ENCODE results near the gene HTT. TPM values are rescaled to one million over a fixed set of nuclear protein-coding genes. Genes with fewer than 3 reads are reported as not detected.
A peak's percentile ranks its signal among the peaks of the same experiment; 100 is the strongest.

The HTT gene
- total RNA-seq, 2 donors from 2014 or later = 104 to 109 TPM

DNA sequence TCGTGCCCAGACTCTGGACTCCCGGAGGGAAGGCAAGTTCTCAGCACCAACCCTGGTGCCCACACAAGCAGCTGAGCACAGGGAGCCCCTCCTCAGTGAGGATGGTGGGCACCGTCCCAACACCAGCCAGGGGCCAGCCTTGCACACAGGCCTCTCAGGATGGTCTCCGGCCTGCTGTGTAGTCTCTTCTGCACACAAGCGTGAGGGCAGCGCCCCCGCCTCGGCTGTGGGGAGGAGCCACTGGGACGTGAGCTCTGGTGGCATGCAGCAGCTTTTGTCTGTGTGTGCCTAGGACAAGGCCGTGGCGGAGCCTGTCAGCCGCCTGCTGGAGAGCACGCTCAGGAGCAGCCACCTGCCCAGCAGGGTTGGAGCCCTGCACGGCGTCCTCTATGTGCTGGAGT lies 158.4 kb downstream of the HTT start:
- 91 to 92% methylated on average over 13 to 15 of the region's 15 CpGs for WGBS, 2 experiments (ENCODE audit: insufficient coverage in 1 of 2, insufficient read length in 1 of 2)
- no peaks in the 10 kb centered on the region for H3K9me3 Mint-ChIP-seq
- Histone ChIP-seq H3K36me3 (ENCODE audit: control insufficient read depth, insufficient read depth, low read length) (peaks cover 73% of the 10 kb centered on the region), H3K9me3 (ENCODE audit: control insufficient read depth, low read length) (no peaks in the 10 kb centered on the region), H3K4me1 (ENCODE audit: control insufficient read depth, insufficient read depth, low read length) (no peaks in the 10 kb centered on the region), H3K4me3 (ENCODE audit: low read length) (no peak overlapping the region), H3K27me3 (ENCODE audit: control insufficient read depth, insufficient read depth, low read length, poor library complexity, severe bottlenecking) (no peaks in the 10 kb centered on the region), H3K27ac (ENCODE audit: low read depth, low read length) (no peak overlapping the region), H3K9ac (ENCODE audit: extremely low read depth, low read length, poor library complexity, severe bottlenecking) (no peak overlapping the region)
- no peak for DNase-seq
- no peak overlapping the region for H3K4me3 Mint-ChIP-seq
- TF ChIP-seq, protein P1, sequence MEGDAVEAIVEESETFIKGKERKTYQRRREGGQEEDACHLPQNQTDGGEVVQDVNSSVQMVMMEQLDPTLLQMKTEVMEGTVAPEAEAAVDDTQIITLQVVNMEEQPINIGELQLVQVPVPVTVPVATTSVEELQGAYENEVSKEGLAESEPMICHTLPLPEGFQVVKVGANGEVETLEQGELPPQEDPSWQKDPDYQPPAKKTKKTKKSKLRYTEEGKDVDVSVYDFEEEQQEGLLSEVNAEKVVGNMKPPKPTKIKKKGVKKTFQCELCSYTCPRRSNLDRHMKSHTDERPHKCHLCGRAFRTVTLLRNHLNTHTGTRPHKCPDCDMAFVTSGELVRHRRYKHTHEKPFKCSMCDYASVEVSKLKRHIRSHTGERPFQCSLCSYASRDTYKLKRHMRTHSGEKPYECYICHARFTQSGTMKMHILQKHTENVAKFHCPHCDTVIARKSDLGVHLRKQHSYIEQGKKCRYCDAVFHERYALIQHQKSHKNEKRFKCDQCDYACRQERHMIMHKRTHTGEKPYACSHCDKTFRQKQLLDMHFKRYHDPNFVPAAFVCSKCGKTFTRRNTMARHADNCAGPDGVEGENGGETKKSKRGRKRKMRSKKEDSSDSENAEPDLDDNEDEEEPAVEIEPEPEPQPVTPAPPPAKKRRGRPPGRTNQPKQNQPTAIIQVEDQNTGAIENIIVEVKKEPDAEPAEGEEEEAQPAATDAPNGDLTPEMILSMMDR (conservative IDR thresholded peaks at IDR 0.05) = no peak
- peaks cover 76% of the 10 kb centered on the region for H3K36me3 Mint-ChIP-seq (ENCODE audit: low read depth)
- H3K27me3 Mint-ChIP-seq (ENCODE audit: insufficient read depth) = no peaks in the 10 kb centered on the region
- H3K27ac Mint-ChIP-seq = no peak overlapping the region
- H3K4me1 Mint-ChIP-seq = peaks cover 3% of the 10 kb centered on the region

DNA sequence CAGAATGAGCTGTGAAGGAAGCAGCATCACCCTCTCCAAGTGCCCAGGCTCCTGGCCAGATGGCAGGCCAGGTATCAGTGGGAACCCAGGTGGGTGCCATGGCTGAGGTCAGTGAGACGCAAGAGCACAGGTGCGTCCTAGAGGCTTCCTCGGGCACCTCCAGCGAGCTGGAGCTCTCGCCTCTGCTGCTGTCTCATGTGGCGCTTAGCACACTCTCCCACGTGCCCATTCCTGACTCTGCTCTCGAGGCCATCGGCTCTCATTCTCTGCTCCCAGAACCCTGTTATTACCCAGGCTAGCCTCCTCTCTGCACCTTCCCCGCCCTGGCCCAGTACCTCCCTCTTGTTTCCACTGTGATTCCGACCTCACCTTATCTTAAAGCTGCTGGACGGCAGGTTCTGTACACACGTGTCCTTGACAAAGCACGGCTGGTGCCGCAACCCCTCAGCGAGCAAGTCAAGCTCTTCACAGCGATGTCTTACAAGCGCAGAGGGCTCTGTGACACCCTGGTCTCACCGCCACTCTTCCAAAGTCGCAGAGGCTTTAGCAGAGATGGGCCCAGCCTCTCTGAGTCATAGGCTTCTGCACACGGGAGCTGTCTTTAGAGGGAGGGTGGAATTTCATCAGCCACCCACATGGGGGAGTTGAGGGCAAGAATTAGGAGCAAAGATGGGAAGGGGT lies 159.1 kb downstream of the HTT start:
- no peak for DNase-seq
- H3K27me3 Mint-ChIP-seq (ENCODE audit: insufficient read depth) = no peaks in the 10 kb centered on the region
- 94 to 97% methylated on average over 15 to 21 of the region's 21 CpGs for WGBS, 2 experiments (ENCODE audit: insufficient coverage in 1 of 2, insufficient read length in 1 of 2)
- H3K36me3 ChIP-seq (ENCODE audit: control insufficient read depth, insufficient read depth, low read length) = peaks cover 66% of the 10 kb centered on the region
- H3K4me1 Mint-ChIP-seq = peaks cover 3% of the 10 kb centered on the region
- H3K9me3 ChIP-seq (ENCODE audit: control insufficient read depth, low read length) = no peaks in the 10 kb centered on the region
- H3K4me3 ChIP-seq (ENCODE audit: low read length) = no peak overlapping the region
- H3K27ac Mint-ChIP-seq = peak overlapping the region; percentile 31
- no peaks in the 10 kb centered on the region for H3K4me1 ChIP-seq (ENCODE audit: control insufficient read depth, insufficient read depth, low read length)
- H3K4me3 Mint-ChIP-seq = no peak overlapping the region
- H3K9ac ChIP-seq (ENCODE audit: extremely low read depth, low read length, poor library complexity, severe bottlenecking) = no peak overlapping the region
- peaks cover 75% of the 10 kb centered on the region for H3K36me3 Mint-ChIP-seq (ENCODE audit: low read depth)
- no peak overlapping the region for H3K27ac ChIP-seq (ENCODE audit: low read depth, low read length)
- H3K9me3 Mint-ChIP-seq = no peaks in the 10 kb centered on the region
- TF ChIP-seq, protein P1 (conservative IDR thresholded peaks at IDR 0.05) = no peak
- no peaks in the 10 kb centered on the region for H3K27me3 ChIP-seq (ENCODE audit: control insufficient read depth, insufficient read depth, low read length, poor library complexity, severe bottlenecking)

DNA sequence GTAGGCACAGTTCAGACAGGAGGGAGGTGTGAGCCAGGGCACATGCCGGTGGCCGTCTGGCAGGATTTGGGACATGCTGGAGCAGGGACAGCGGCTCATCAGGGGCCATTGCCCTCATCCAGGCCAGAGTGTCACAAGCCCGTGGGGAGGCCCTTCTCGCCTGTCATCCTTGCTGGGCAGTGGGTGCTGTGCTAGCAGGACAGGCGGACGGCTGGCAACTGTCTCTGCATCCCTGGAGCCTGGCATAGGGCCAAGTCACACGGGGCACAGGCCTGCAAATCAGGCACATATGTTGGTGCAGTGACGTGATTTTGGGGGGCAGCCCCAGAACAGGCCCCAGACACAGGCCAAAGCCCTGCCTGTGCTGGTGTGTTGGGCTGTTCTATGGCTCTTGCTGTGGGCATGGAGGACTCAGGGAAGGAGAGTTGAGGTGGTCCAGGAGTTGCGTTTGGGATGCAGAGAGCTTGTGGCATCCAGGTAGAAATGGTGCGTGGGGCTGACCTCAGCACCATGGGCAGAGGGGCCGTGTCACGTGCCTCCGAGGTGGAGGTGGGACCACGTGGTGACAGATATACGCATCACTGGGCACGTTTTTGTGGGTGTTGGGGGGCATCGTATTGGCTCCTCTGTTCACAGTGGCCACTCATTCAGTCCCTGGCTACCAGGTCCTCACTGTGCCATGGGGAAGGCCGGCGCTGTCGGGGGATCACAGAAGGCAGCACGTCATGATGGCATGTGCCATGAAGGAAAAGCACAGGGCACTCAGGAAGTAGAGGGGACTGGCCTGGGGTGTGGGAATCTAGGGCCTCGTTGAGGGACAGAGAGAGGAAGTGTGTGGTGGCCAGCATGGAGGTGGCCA lies 159.9 kb downstream of the HTT start:
- Histone ChIP-seq H3K27ac (ENCODE audit: low read depth, low read length) (no peak overlapping the region), H3K4me1 (ENCODE audit: control insufficient read depth, insufficient read depth, low read length) (no peaks in the 10 kb centered on the region), H3K36me3 (ENCODE audit: control insufficient read depth, insufficient read depth, low read length) (peaks cover 57% of the 10 kb centered on the region), H3K4me3 (ENCODE audit: low read length) (no peak overlapping the region), H3K9me3 (ENCODE audit: control insufficient read depth, low read length) (no peaks in the 10 kb centered on the region), H3K9ac (ENCODE audit: extremely low read depth, low read length, poor library complexity, severe bottlenecking) (no peak overlapping the region), H3K27me3 (ENCODE audit: control insufficient read depth, insufficient read depth, low read length, poor library complexity, severe bottlenecking) (no peaks in the 10 kb centered on the region)
- H3K36me3 Mint-ChIP-seq (ENCODE audit: low read depth) = peaks cover 69% of the 10 kb centered on the region
- WGBS, 2 experiments (ENCODE audit: insufficient coverage in 1 of 2, insufficient read length in 1 of 2) = 91 to 95% methylated on average over 18 to 23 of the region's 23 CpGs
- TF ChIP-seq, protein P1 (conservative IDR thresholded peaks at IDR 0.05) = no peak
- H3K4me1 Mint-ChIP-seq = peaks cover 3% of the 10 kb centered on the region
- H3K27ac Mint-ChIP-seq = peak overlapping the region; percentile 52
- no peaks in the 10 kb centered on the region for H3K9me3 Mint-ChIP-seq
- no peaks in the 10 kb centered on the region for H3K27me3 Mint-ChIP-seq (ENCODE audit: insufficient read depth)
- no peak overlapping the region for H3K4me3 Mint-ChIP-seq
- no peak for DNase-seq
